GM23338 (cell line): Measurements from ENCODE around the gene PCGF3. TPM values are rescaled to one million over a fixed set of nuclear protein-coding genes. Genes with fewer than 3 reads are reported as not detected.

Source experiments
- ATAC-seq: fragments of 200-7000 bp; cut with Tn5 transposase; 3 replicates; pipeline ENCODE4 v1.9.1; 2020
- DNase-seq: peaks from one replicate; pipeline ENCODE4 v3.0.0-alpha.2; 2015; ENCODE audit warnings: low spot score
- H2AFZ ChIP-seq: fragments of 200-600 bp; sonication (generic); 2 replicates; pipeline ENCODE4 v1.8.0; 2016; ENCODE audit warnings: antibody characterized with exemption, mild to moderate bottlenecking, moderate library complexity
- H3F3A ChIP-seq: fragments of 200-600 bp; sonication (generic); replicated peaks from 2 replicates; pipeline ENCODE4 v1.8.0; 2017; ENCODE audit warnings: antibody characterized with exemption, mixed run types, low read depth
- H3K27ac ChIP-seq: fragments of 200-600 bp; sonication (generic); 2 replicates; pipeline ENCODE4 v1.6.1; 2016; ENCODE audit warnings: low read depth
- H3K27me3 ChIP-seq: fragments of 200-600 bp; sonication (generic); 2 replicates; pipeline ENCODE4 v1.8.0; 2016; ENCODE audit warnings: mild to moderate bottlenecking, mixed run types, moderate library complexity; ENCODE audit not compliant: insufficient read depth
- H3K36me3 ChIP-seq: fragments of 200-600 bp; sonication (generic); 2 replicates; pipeline ENCODE4 v1.8.0; 2016; ENCODE audit warnings: mild to moderate bottlenecking; ENCODE audit not compliant: insufficient read depth
- H3K4me1 ChIP-seq: fragments of 200-600 bp; sonication (generic); 2 replicates; pipeline ENCODE4 v1.8.0; 2016; ENCODE audit warnings: mild to moderate bottlenecking, moderate library complexity; ENCODE audit not compliant: insufficient read depth
- H3K4me2 ChIP-seq: fragments of 200-600 bp; sonication (generic); 2 replicates; pipeline ENCODE4 v1.7.1; 2017; ENCODE audit warnings: mixed run types
- H3K4me3 ChIP-seq: fragments of 200-600 bp; sonication (generic); 2 replicates; pipeline ENCODE4 v1.6.1; 2016; ENCODE audit warnings: mixed run types
- H3K79me2 ChIP-seq: fragments of 200-600 bp; sonication (generic); replicated peaks from 2 replicates; pipeline ENCODE4 v1.8.0; 2017; ENCODE audit warnings: mild to moderate bottlenecking; ENCODE audit not compliant: insufficient read depth
- H3K9me2 ChIP-seq: fragments of 200-600 bp; sonication (generic); 2 replicates; pipeline ENCODE4 v1.8.0; 2017; ENCODE audit not compliant: insufficient read depth
- H4K20me1 ChIP-seq: fragments of 200-600 bp; sonication (generic); replicated peaks from 2 replicates; pipeline ENCODE4 v1.8.0; 2017; ENCODE audit warnings: mild to moderate bottlenecking; ENCODE audit not compliant: insufficient read depth
- H3K27ac Mint-ChIP-seq: 2 replicates; pipeline ENCODE4 v1.8.0; 2020; ENCODE audit warnings: inconsistent platforms, mild to moderate bottlenecking, moderate library complexity, mixed read lengths
- H3K27me3 Mint-ChIP-seq: 3 replicates; pipeline ENCODE4 v1.8.0; 2022; ENCODE audit warnings: low read depth, mild to moderate bottlenecking, moderate library complexity, mixed read lengths, inconsistent platforms; ENCODE audit not compliant: insufficient read depth, poor library complexity
- H3K36me3 Mint-ChIP-seq: 3 replicates; pipeline ENCODE4 v1.8.0; 2021; ENCODE audit warnings: low read depth, mild to moderate bottlenecking, inconsistent platforms, moderate library complexity, mixed read lengths
- H3K4me1 Mint-ChIP-seq: 3 replicates; pipeline ENCODE4 v1.8.0; 2020; ENCODE audit warnings: mild to moderate bottlenecking, inconsistent platforms, mixed read lengths
- H3K4me3 Mint-ChIP-seq: 3 replicates; pipeline ENCODE4 v1.8.0; 2021; ENCODE audit warnings: moderate library complexity, mild to moderate bottlenecking, inconsistent platforms, mixed read lengths
- H3K9me3 Mint-ChIP-seq: 3 replicates; pipeline ENCODE4 v1.8.0; 2020; ENCODE audit warnings: moderate library complexity, mild to moderate bottlenecking, inconsistent platforms, mixed read lengths
- CREB1 ChIP-seq: fragments of 250-450 bp; sonication (Bioruptor Pico); IDR thresholded peaks from 2 replicates; pipeline ENCODE4 v1.5.0; 2020; ENCODE audit warnings: low read depth, mild to moderate bottlenecking, moderate library complexity
- CTCF ChIP-seq, 2 experiments: fragments of 200-600 bp in 1 of 2; sonication (generic) in 1 of 2; conservative IDR thresholded peaks; 2 replicates each; pipeline versions ENCODE4 v1.5.1 to v1.6.1; 2016 to 2017; ENCODE audit warnings: antibody characterized with exemption in 2 of 2, low read depth in 2 of 2, mild to moderate bottlenecking in 2 of 2, moderate library complexity in 1 of 2
- EZH2phosphoT487 ChIP-seq: fragments of 200-600 bp; sonication (generic); IDR thresholded peaks from one replicate; pipeline ENCODE4 v1.8.1; 2018; ENCODE audit warnings: antibody characterized with exemption; ENCODE audit not compliant: unreplicated experiment
- NANOG ChIP-seq: IDR thresholded peaks from 2 replicates; pipeline ENCODE4 v1.6.1; 2016; ENCODE audit warnings: antibody characterized with exemption, borderline replicate concordance
- POLR2AphosphoS5 ChIP-seq: IDR thresholded peaks from 2 replicates; pipeline ENCODE4 v1.6.1; 2016; ENCODE audit warnings: antibody characterized with exemption, low read depth
- STAT1 ChIP-seq: IDR thresholded peaks from one replicate; pipeline ENCODE4 v1.6.1; 2016; ENCODE audit warnings: antibody characterized with exemption; ENCODE audit not compliant: unreplicated experiment
- ZNF114 ChIP-seq: fragments of 250-450 bp; sonication (Bioruptor Pico); IDR thresholded peaks from 2 replicates; pipeline ENCODE4 v1.5.0; 2020; ENCODE audit warnings: mild to moderate bottlenecking, moderate library complexity
- ZNF331 ChIP-seq: fragments of 250-450 bp; sonication (Bioruptor Pico); IDR thresholded peaks from 2 replicates; pipeline ENCODE4 v1.5.0; 2020; ENCODE audit warnings: low read depth, mild to moderate bottlenecking, moderate library complexity
- polyA plus RNA-seq: library from polyadenylated mRNA; unstranded; fragments of >200 nt; fragmentation: Nextera tagmentation; extraction: Ambion mirVana; gene quantifications from 2 replicates; pipeline ENCODE4 v1.2.1, GENCODE V29; 2016
- total RNA-seq: library from RNA; depleted of rRNA; stranded (reverse); fragments of >200 nt; shearing (Covaris generic); gene quantifications from 2 replicates; pipeline ENCODE4 v1.2.3, GENCODE V29; 2014
- TF ChIP-seq, protein P1 (sequence below): fragments of 250-450 bp; sonication (Bioruptor Pico); IDR thresholded peaks from 2 replicates; pipeline ENCODE4 v1.5.0; 2020; ENCODE audit warnings: mild to moderate bottlenecking, moderate library complexity
- TF ChIP-seq, protein P2 (sequence below): IDR thresholded peaks from 2 replicates; pipeline ENCODE4 v1.6.1; 2016; ENCODE audit warnings: antibody characterized with exemption
- TF ChIP-seq, protein P3 (sequence below): IDR thresholded peaks from one replicate; pipeline ENCODE4 v1.6.1; 2018; ENCODE audit warnings: antibody characterized with exemption; ENCODE audit not compliant: unreplicated experiment

Gene PCGF3
- total and polyA plus RNA-seq, 2 experiments from 2014 or later, result 33.1 to 49.0 TPM

- TF ChIP-seq, protein P1, sequence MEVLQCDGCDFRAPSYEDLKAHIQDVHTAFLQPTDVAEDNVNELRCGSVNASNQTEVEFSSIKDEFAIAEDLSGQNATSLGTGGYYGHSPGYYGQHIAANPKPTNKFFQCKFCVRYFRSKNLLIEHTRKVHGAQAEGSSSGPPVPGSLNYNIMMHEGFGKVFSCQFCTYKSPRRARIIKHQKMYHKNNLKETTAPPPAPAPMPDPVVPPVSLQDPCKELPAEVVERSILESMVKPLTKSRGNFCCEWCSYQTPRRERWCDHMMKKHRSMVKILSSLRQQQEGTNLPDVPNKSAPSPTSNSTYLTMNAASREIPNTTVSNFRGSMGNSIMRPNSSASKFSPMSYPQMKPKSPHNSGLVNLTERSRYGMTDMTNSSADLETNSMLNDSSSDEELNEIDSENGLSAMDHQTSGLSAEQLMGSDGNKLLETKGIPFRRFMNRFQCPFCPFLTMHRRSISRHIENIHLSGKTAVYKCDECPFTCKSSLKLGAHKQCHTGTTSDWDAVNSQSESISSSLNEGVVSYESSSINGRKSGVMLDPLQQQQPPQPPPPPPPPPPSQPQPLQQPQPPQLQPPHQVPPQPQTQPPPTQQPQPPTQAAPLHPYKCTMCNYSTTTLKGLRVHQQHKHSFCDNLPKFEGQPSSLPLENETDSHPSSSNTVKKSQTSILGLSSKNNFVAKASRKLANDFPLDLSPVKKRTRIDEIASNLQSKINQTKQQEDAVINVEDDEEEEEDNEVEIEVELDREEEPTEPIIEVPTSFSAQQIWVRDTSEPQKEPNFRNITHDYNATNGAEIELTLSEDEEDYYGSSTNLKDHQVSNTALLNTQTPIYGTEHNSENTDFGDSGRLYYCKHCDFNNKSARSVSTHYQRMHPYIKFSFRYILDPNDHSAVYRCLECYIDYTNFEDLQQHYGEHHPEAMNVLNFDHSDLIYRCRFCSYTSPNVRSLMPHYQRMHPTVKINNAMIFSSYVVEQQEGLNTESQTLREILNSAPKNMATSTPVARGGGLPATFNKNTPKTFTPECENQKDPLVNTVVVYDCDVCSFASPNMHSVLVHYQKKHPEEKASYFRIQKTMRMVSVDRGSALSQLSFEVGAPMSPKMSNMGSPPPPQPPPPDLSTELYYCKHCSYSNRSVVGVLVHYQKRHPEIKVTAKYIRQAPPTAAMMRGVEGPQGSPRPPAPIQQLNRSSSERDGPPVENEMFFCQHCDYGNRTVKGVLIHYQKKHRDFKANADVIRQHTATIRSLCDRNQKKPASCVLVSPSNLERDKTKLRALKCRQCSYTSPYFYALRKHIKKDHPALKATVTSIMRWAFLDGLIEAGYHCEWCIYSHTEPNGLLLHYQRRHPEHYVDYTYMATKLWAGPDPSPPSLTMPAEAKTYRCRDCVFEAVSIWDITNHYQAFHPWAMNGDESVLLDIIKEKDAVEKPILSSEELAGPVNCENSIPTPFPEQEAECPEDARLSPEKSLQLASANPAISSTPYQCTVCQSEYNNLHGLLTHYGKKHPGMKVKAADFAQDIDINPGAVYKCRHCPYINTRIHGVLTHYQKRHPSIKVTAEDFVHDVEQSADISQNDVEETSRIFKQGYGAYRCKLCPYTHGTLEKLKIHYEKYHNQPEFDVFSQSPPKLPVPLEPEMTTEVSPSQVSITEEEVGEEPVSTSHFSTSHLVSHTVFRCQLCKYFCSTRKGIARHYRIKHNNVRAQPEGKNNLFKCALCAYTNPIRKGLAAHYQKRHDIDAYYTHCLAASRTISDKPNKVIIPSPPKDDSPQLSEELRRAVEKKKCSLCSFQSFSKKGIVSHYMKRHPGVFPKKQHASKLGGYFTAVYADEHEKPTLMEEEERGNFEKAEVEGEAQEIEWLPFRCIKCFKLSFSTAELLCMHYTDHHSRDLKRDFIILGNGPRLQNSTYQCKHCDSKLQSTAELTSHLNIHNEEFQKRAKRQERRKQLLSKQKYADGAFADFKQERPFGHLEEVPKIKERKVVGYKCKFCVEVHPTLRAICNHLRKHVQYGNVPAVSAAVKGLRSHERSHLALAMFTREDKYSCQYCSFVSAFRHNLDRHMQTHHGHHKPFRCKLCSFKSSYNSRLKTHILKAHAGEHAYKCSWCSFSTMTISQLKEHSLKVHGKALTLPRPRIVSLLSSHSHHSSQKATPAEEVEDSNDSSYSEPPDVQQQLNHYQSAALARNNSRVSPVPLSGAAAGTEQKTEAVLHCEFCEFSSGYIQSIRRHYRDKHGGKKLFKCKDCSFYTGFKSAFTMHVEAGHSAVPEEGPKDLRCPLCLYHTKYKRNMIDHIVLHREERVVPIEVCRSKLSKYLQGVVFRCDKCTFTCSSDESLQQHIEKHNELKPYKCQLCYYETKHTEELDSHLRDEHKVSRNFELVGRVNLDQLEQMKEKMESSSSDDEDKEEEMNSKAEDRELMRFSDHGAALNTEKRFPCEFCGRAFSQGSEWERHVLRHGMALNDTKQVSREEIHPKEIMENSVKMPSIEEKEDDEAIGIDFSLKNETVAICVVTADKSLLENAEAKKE, result no peak
- TF ChIP-seq POLR2AphosphoS5, result no peak
- TF ChIP-seq ZNF114 (CRISPR knock-in tag), result no peak
- TF ChIP-seq CTCF (conservative IDR thresholded peaks at IDR 0.05; ENCODE audit: low read depth in 2 of 2), result no peak
Measured at GRCh38 chr4:704198-704891, 1.3 kb upstream of the PCGF3 start (continued).

DNA sequence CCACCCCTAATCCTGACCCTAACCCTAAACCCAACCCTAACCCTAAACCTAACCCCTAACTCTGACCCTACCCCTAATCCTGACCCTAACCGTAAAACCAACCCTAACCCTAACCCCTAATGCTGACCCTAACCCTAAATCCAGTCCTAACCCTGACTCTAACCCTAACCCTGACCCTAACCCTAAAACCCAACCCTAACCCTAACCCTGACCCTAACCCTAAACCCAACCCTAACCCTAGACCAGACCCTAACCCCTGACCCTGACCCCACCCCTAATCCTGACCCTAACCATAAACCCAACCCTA is 708 bp upstream of the PCGF3 start:
- Histone ChIP-seq H3K4me3 (peak overlapping the region; percentile 91; the same call in 1 of the 2 replicates), H3K27me3 (peaks cover 6% of the 10 kb centered on the region; the same call in 1 of the 2 replicates), H3K27ac (no peak overlapping the region), H3K36me3 (no peaks in the 10 kb centered on the region), H3K79me2 (peaks cover 20% of the 10 kb centered on the region), H3F3A (no peaks in the 10 kb centered on the region), H3K4me1 (no peaks in the 10 kb centered on the region), H3K9me2 (no peaks in the 10 kb centered on the region), H4K20me1 (peaks cover 9% of the 10 kb centered on the region; the same call in 1 of the 2 replicates), H2AFZ (no peak overlapping the region), H3K4me2 (peak overlapping the region; percentile 81; the same call in 1 of the 2 replicates)
- DNase-seq (no peak), ATAC-seq (no peak)
- Mint-ChIP-seq H3K27me3 (peaks cover 16% of the 10 kb centered on the region), H3K27ac (no peak overlapping the region), H3K36me3 (peaks cover 14% of the 10 kb centered on the region), H3K4me3 (peak overlapping the region; percentile 60; the same call in 2 of the 3 replicates), H3K4me1 (peaks cover 6% of the 10 kb centered on the region; the same call in 2 of the 3 replicates), H3K9me3 (no peaks in the 10 kb centered on the region)
- TF ChIP-seq NANOG (no peak), EZH2phosphoT487 (no peak), STAT1 (no peak), CREB1 (CRISPR knock-in tag) (no peak), ZNF331 (no peak)
- TF ChIP-seq, protein P2, sequence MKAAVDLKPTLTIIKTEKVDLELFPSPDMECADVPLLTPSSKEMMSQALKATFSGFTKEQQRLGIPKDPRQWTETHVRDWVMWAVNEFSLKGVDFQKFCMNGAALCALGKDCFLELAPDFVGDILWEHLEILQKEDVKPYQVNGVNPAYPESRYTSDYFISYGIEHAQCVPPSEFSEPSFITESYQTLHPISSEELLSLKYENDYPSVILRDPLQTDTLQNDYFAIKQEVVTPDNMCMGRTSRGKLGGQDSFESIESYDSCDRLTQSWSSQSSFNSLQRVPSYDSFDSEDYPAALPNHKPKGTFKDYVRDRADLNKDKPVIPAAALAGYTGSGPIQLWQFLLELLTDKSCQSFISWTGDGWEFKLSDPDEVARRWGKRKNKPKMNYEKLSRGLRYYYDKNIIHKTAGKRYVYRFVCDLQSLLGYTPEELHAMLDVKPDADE, result no peak
- TF ChIP-seq, protein P3, sequence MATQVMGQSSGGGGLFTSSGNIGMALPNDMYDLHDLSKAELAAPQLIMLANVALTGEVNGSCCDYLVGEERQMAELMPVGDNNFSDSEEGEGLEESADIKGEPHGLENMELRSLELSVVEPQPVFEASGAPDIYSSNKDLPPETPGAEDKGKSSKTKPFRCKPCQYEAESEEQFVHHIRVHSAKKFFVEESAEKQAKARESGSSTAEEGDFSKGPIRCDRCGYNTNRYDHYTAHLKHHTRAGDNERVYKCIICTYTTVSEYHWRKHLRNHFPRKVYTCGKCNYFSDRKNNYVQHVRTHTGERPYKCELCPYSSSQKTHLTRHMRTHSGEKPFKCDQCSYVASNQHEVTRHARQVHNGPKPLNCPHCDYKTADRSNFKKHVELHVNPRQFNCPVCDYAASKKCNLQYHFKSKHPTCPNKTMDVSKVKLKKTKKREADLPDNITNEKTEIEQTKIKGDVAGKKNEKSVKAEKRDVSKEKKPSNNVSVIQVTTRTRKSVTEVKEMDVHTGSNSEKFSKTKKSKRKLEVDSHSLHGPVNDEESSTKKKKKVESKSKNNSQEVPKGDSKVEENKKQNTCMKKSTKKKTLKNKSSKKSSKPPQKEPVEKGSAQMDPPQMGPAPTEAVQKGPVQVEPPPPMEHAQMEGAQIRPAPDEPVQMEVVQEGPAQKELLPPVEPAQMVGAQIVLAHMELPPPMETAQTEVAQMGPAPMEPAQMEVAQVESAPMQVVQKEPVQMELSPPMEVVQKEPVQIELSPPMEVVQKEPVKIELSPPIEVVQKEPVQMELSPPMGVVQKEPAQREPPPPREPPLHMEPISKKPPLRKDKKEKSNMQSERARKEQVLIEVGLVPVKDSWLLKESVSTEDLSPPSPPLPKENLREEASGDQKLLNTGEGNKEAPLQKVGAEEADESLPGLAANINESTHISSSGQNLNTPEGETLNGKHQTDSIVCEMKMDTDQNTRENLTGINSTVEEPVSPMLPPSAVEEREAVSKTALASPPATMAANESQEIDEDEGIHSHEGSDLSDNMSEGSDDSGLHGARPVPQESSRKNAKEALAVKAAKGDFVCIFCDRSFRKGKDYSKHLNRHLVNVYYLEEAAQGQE, result no peak
